22Rv1 (cell line): Measurements from ENCODE around the gene TKTL2.

Experiments used
- ZFX ChIP-seq: fragments of 450-650 bp; IDR thresholded peaks from 2 replicates; pipeline ENCODE4 v1.6.1; 2017; ENCODE audit warnings: antibody characterized with exemption, borderline replicate concordance
- TF ChIP-seq, protein P1 (sequence below): fragments of 450-650 bp; IDR thresholded peaks from 2 replicates; pipeline ENCODE4 v1.5.1; 2017; ENCODE audit warnings: mild to moderate bottlenecking

DNA sequence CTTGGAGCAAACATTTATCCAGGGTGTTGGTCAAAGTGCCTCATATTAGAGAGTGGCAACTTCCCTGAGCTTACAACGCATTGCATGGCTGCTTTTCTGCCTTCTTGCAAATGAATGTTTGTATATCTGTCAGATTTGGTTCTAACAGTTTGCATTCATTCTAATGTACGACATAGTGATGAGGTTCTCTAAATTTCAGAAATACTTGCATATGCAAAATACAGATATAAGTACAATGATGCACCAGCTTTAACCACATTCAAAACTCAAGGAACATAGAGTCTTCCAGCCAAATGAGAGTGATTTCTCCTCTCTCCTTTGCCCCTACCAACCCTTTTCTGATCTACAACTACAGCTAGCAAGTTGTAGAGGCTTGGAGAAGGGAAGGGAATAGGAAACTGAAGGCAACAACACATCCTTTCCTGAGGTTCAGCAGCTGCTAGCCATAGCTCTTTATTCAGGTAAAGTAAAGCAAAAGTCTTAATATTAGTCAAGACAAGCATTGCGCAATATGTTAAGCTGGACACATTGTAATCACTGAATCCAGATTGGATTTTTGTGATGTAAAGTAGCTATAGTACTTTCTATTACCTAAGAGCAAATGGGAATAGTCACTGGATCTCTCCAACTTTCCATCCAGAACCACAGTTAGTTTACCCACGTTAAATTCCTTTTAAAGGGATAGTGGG lies 6.3 kb downstream of the TKTL2 start:
- TF ChIP-seq, protein P1, sequence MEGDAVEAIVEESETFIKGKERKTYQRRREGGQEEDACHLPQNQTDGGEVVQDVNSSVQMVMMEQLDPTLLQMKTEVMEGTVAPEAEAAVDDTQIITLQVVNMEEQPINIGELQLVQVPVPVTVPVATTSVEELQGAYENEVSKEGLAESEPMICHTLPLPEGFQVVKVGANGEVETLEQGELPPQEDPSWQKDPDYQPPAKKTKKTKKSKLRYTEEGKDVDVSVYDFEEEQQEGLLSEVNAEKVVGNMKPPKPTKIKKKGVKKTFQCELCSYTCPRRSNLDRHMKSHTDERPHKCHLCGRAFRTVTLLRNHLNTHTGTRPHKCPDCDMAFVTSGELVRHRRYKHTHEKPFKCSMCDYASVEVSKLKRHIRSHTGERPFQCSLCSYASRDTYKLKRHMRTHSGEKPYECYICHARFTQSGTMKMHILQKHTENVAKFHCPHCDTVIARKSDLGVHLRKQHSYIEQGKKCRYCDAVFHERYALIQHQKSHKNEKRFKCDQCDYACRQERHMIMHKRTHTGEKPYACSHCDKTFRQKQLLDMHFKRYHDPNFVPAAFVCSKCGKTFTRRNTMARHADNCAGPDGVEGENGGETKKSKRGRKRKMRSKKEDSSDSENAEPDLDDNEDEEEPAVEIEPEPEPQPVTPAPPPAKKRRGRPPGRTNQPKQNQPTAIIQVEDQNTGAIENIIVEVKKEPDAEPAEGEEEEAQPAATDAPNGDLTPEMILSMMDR = no peak
- TF ChIP-seq ZFX = no peak
